ENCODE results near the gene ELFN1.

ELFN1 gene

GRCh38 chr7:1677206-1678080 is 7.4 kb downstream of the ELFN1 start:
- DNase-seq: no peak

- no peak for DNase-seq
Measured at GRCh38 chr7:1678081-1678543, 8.0 kb downstream of the ELFN1 start.

- DNase-seq: no peak
Measured at GRCh38 chr7:1678571-1679325, 8.7 kb downstream of the ELFN1 start.

- DNase-seq: no peak
Measured at GRCh38 chr7:1679326-1679965, 9.4 kb downstream of the ELFN1 start.

GRCh38 chr7:1679966-1680730 is 10.1 kb downstream of the ELFN1 start:
- no peak for DNase-seq

- no peak for DNase-seq
Measured at GRCh38 chr7:1681581-1681980, 11.5 kb downstream of the ELFN1 start.

- no peak for DNase-seq
Measured at GRCh38 chr7:1685000-1685624, 15.0 kb downstream of the ELFN1 start.

GRCh38 chr7:1688542-1688941 is 18.5 kb downstream of the ELFN1 start:
- no peak for DNase-seq

- DNase-seq: no peak
Measured at GRCh38 chr7:1689311-1689710, 19.2 kb downstream of the ELFN1 start.

GRCh38 chr7:1690359-1690958 is 20.4 kb downstream of the ELFN1 start:
- no peak for DNase-seq

- DNase-seq: no peak
Measured at GRCh38 chr7:1691096-1691495, 21.0 kb downstream of the ELFN1 start.

GRCh38 chr7:1691601-1692514 is 21.8 kb downstream of the ELFN1 start:
- DNase-seq: no peak

- DNase-seq: no peak
Measured at GRCh38 chr7:1692515-1693418, 22.7 kb downstream of the ELFN1 start.

GRCh38 chr7:1693419-1693990 is 23.4 kb downstream of the ELFN1 start:
- DNase-seq: no peak

GRCh38 chr7:1693991-1694524 is 24.0 kb downstream of the ELFN1 start:
- no peak for DNase-seq

- DNase-seq: no peak
Measured at GRCh38 chr7:1694611-1695511, 24.8 kb downstream of the ELFN1 start.

GRCh38 chr7:1695800-1696454 is 25.9 kb downstream of the ELFN1 start:
- no peak for DNase-seq
